ENCODE data around the gene IQGAP2. TPM values are rescaled to one million over a fixed set of nuclear protein-coding genes. Genes with fewer than 3 reads are reported as not detected.
"Not testable (repeated sequence)": the region's sequence is repeated elsewhere in the genome, so short reads cannot be mapped to it uniquely, and the experiment has no call there.

Gene IQGAP2
- polyA plus RNA-seq, 4 donors, result 67.9 to 97.7 (median 83.5) TPM

DNA sequence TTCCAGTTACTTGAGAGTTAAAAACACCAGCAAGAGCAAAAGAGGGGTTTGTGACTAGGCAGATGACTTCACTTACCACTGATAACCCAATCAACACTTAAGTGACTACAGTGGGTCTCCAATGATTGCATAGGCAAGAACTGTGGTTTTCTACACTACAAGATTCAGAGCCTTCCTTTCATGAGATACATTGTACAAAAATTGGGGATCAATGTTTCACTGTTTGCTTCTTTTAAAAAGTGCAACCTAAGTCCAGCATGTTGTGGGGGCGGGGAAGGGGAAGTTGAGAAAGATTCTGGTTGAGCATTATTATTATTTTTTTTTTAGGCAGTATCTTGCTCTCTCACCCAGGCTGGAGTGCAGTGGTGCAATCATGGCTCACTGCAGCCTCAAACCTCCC, 3.6 kb downstream of the IQGAP2 start:
- no peak for DNase-seq (ENCODE audit: low read depth in 4 of 4, low spot score in 3 of 4)

DNA sequence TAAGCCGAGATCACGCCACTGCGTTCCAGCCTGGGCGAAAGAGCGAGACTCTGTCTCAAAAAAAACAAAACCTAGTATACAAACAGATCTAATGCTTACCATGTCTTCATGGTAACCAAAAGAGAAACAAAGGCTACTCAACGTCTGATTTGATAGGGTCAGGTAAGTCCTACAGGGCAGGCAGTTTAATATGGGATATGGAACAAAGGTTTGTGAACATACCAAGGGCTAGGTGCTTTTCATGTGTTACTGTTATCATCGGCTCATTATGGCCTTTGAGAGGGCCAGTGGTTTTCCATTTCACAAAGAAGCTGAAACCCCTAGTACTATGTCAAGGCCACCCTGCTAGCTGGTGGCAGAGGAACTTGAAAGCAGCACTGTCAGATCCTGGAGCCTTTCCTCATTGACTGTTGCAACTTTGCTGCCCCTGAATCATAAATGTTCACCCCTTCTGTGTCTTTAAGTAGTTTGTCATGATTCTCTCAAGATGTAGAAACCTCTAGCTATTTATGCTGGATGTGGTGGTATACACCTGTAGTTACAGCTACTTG, 5.1 kb downstream of the IQGAP2 start:
- DNase-seq (ENCODE audit: low read depth in 4 of 4, low spot score in 3 of 4), result no peak

DNA sequence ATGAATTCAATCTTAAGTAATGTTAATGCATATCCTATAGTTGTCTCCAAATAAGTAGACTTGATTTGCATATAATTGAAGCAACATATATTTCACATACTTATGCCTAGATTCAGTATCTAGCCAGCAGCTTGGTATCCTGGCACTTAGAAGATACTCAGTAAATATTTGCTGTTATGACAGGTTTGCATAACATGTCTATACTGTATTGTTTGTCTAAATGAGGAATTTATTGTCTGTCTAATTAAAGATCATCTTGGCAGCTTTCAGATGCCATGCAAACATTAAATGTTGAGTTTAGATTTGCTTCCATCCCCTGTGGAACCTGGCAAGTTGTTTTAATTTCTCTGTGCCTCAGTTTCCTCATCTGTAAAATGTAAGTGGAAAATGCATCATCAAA, 9.4 kb downstream of the IQGAP2 start:
- no peak for DNase-seq (ENCODE audit: low read depth in 4 of 4, low spot score in 3 of 4)

DNA sequence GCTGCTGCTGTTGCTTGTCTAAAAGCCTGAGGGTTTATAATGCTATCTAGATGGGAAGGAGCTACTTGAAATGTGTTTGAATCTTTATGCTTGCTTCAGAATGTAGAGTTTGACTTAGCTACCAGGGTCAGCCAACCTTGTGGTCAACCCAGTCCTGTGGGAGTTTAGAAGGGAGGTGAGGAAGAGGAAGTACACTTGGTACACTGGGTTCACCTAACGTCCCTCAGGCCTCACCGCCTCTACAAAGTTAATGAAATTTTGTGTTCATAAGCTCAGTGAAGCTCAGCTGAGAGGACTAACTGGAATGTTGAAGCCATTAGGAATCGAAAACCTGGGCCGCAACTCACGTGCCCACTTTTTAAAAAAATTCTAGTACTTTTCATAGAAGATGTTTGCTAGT, 10.7 kb downstream of the IQGAP2 start:
- no peak for DNase-seq (ENCODE audit: low read depth in 4 of 4, low spot score in 3 of 4)

DNA sequence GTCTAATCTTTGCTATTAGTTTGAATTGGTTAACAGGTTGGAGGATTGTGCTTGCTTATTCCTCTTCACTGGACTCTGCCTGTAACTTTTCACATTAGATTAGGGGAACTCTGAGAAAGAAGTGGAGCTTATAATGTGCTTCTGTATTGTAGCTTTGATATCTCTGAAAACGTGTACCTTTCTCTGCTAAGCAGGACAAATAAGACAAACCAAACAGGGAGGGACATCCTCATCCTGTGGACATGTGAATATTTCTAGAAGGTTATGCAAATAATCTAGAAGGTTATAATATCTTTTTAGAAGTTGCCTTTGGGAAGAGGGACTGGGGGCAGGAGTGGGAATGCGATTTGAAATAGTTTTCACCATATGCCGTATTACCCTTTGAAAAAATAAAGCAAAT, 11.7 kb downstream of the IQGAP2 start:
- no peak for DNase-seq (ENCODE audit: low read depth in 4 of 4, low spot score in 3 of 4)

DNA sequence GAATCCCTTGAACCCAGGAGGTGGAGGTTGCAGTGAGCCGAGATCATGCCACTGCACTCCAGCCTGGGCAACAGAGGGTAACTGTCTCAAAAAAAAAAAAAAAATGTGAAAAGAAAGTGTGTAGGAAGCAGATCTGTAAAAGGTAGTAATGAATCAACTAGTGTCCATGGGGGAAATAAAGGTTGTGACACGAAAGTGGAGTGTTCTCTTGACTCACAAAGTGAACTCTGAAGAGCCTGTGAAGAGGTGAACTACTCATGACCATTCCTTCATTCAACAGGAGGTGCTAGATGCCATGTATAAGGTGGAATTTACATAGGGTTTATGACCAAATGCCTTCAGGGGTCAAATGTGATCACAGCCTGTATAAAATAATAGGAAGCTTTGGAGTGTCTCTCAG, 12.8 kb downstream of the IQGAP2 start:
- DNase-seq (ENCODE audit: low read depth in 4 of 4, low spot score in 3 of 4), result no peak

DNA sequence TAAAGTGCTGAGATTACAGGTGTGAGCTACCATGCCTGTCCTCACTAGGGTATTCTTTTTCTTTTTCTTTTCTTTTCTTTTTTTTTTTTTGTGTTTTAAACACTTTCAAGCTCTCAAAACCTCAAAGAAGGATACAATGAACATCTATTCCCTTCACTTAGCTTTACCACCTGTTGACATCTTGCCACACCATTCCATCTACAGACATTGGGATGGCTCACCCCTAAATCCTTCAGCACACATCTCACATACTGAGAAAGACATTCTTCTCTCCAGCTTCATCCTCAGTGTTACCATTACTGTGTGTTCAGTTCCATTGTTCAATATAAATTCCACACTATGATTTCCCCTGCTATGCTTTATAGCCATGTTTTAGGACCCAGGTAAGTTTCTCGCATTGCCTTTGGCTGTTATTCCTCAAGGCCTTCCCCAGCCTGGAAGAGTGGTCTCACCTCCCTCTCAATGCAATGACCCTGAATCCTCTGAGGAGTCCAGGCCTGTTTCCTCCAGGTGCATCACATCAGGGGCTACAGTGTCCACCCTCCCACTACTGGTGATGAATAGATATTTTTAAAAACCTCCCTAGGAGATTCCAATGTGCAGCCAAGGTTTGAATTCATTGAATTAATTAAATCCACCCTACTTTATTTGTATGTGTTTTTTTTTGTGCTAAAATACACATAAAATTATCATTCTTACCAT, 16.7 kb downstream of the IQGAP2 start:
- peak in 1 of 4 donors; percentile 44 for DNase-seq (ENCODE audit: low read depth in 4 of 4, low spot score in 3 of 4)

DNA sequence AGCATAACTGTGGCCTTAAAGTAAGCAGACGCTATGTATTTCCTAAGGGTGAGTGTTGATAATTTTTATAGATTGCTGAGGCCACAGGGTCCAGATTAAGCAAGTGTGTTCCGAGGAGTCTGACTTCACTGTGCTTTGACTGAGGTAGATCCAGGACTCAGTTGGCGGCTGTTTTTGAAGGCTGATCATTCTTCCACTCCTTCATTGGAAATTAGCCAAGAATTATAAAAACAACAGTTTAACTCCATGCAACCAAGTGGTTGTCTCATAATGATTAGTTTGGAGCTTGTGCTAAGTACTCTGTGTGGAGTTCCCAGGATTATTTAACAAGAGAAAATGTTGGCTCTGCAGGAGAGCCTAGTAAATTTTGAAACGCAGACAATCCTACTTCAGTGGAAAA, 19.1 kb downstream of the IQGAP2 start:
- no peak for DNase-seq (ENCODE audit: low read depth in 4 of 4, low spot score in 3 of 4)

DNA sequence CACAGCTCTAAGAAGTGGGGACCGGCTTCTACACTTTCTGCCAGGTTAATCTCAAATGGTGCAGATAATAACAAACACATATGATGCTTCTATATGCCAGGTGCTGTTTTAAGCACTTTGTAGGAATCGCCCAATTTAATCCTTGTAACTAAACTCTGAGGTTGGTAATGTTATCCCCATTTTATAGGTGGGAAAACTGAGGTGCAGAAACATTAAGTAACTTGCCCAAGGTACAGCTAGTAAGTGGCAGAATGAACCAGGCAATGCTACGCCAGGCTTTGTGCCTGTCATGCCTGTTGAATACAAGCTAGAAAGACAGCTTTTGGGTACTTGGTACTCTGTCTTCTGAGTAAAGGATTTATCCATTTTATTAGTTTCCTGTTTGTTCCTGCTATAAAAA, 19.7 kb downstream of the IQGAP2 start:
- no peak for DNase-seq (ENCODE audit: low read depth in 4 of 4, low spot score in 3 of 4)

DNA sequence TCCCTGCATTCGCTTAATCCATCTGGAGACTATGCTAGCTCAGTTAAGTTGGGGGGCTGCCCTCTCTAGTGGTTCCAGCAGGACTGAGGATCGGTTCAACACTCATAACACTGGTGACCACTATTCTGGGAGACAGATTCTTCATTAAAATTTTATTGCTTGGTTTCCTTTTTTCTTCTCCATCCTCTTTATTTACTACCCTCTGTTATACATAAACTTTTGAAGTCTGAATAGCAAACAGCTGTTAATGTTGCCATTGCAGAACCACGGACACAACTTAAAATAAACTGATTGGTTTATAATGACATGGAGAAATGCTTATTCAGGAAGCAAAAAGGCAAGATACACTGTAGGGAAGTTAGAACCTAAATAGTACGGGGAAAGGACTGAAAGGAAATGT, 22.1 kb downstream of the IQGAP2 start:
- peak in 1 of 4 donors; percentile 45 for DNase-seq (ENCODE audit: low read depth in 4 of 4, low spot score in 3 of 4)

DNA sequence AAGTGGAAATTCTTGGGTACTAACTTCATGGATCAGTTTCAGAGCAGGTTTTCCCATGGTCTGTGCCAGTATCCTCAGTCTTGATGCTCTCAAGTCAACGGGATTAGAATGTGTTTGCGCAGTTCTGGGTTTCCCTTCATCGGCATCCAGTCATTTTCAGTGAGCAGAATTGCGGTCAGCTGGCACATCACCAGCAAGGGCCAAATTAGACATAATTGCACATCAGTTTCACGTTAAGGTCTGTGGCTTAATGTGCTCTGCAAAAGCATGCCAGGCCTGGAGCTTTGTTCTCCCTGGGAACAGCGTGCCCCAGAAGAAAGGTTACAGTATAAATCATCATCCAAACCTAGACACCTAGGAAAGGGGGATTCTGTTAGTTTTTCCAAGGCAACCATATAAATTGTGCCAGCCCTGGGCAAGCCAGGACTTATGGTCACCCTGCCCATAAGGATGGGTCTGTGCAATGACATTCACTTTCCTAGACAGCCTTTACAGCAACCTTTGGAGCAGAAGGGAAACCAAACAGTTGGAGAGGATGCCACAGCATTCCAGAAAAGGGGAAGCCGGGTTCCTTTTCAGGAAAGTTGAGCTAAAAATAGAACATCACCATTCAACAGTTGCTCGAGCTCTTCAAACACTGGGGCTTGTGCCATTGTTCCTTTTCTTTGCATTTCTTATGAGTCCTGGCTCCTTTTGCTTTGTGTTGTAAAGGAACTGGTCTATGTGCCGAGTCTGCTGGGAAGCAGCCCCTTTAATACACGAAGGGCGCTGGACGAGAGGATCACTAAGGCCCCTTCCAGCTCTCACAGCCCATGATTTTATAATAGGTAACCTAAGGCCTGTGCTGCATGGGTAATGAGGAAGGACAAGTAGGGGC, 23.1 kb downstream of the IQGAP2 start:
- DNase-seq (ENCODE audit: low read depth in 4 of 4, low spot score in 3 of 4), result no peak

DNA sequence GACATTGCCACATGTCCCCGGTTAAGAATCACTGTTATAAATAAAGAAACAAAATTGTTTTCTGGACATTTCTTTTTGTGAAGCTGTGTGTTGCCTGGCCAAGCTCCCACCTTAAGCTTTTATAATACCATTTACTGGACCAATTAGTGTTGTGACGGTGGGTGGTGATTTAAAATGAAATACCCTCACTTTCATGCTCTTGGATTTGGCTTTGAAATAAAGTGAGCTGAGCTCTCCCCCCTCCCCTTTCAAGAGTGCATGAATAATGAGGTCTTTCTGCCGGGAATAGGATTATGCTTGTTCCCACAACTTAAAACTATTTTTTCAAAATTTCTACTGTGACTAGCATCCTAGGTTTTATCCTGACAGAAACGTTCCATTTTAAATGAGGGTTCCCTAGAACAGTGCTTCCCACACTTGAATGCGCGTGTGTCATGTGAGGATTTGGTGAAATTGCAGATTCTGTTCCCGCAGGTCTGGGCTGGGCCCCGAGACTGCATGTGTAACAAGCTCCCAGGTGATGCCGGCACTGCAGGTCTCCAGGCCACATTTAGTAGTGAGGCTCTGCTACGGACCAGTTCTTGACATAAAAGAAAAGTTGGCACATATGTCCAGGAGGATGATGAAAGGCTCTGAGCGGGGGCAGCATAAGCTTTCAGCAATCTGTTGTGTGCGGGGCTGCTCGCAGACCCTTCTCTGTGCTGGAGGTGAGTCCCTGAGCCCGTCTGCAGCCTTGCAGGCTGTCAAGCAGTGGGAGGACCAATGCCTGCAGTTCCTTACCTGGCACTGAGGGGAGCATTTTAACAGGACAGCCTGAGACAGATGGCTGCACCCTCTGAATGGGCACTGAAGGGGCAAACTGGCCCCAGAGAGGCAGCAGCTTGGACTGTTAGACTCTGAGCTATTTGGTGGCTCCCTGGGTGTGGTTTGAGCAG, 24.4 kb downstream of the IQGAP2 start:
- no peak for DNase-seq (ENCODE audit: low read depth in 4 of 4, low spot score in 3 of 4)

DNA sequence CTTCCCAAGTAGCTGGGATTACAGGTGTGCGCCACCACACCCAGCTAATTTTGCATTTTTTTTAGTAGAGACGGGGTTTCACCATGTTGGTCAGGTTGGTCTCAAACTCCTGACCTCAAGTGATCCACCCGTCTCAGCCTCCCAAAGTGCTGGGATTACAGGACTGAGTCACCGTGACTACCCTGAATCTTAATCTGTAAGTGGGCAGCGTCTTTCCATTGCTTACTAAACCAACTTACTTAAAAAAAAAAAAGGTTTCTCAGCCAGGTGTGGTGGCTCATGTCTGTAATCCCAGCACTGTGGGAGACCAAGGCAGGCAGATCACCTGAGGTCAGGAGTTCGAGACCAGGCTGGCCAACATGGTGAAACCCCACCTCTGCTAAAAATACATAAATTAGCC, 25.5 kb downstream of the IQGAP2 start:
- DNase-seq (ENCODE audit: low read depth in 4 of 4, low spot score in 3 of 4), result not testable (repeated sequence)

DNA sequence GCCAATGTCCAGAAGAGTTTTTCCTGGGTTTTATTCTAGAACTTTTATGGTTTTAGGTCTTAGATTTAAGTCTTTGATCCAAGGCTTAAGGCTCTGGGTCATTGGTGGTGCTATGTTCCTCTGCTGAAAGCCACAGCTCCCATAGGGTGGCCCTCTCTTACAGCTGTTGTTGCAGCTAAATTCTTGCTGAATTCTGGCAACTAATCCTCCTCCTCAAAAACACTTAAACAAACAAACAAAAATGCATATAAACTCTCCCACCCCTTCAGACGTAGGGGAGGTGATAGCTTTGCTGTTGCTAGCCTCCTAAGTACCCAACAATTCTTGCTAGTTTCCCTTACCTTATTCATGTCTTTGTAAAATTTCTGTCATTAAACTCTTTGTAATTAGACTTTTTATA, 30.2 kb downstream of the IQGAP2 start:
- no peak for DNase-seq (ENCODE audit: low read depth in 4 of 4, low spot score in 3 of 4)

DNA sequence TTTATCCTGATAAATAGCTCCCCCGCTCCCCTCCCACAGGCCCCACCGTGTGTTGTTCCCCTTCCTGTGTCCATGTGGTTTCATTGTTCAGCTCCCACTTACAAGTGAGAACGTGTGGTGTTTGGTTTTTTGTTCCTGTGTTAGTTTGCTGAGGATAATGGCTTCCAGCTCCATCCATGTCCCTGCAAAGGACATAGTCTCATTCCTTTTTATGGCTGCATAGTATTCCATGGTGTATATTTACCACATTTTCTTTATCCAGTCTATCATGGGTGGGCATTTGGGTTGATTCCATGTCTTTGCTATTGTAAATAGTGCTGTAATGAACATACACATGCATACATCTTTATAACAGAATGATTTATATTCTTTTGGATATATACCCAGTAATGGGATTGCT, 34.4 kb downstream of the IQGAP2 start:
- DNase-seq (ENCODE audit: low read depth in 4 of 4, low spot score in 3 of 4), result not testable (repeated sequence)

DNA sequence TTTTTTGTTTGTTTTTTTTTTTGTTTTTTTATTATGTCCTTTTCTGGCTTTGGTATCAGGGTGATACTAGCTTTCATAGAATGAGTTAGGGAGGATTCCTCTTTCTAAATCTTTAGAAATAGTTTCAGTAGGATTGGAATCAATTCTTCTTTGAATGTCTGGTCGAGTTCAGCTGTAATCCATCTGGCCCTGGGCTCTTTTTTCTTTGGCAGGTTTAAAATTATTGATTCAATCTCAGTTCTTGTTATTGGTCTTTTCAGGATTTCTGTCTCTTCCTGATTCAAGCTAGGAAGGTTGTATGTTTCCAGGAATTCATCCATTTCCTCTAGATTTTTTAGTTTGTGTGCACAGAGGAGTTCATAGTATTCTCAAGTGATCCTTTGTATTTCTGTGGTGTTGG, 34.9 kb downstream of the IQGAP2 start:
- no peak for DNase-seq (ENCODE audit: low read depth in 4 of 4, low spot score in 3 of 4)

DNA sequence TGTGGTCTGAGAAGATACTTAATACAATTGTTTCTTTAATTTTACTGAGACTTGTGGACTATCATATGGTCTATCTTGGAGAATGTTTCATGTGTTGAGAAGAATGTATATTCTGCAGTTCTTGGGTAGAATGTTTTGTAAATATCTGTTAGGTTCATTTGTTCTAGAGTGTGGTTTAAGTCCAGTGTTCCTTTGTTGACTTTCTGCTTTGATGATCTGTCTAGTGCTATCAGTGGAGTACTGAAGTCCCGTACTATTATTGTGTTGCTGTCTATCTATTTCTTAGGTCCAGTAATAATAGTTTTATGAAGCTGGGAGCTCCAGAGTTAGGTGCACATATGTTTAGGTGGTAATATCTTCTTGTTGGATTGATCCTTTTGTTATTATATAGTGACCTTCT, 36.1 kb downstream of the IQGAP2 start:
- no peak for DNase-seq (ENCODE audit: low read depth in 4 of 4, low spot score in 3 of 4)

DNA sequence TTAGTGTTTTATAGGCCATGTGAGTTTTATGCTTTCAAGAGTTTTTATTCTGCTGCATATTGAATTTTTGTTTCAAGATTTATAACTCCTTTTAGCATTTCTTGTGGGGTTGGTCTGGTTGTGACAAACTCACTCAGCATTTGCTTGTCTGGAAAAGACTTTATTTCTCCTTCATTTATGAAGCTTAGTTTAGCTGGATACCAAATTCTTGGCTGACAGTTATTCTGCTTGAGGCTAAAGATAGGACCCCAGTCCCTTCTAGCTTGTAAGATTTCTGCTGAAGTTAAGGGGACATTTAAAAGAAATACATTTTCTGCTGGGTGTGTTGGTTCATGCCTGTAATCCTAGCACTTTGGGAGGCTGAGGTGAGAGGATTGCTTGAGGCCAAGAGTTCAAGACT, 36.8 kb downstream of the IQGAP2 start:
- no peak for DNase-seq (ENCODE audit: low read depth in 4 of 4, low spot score in 3 of 4)

DNA sequence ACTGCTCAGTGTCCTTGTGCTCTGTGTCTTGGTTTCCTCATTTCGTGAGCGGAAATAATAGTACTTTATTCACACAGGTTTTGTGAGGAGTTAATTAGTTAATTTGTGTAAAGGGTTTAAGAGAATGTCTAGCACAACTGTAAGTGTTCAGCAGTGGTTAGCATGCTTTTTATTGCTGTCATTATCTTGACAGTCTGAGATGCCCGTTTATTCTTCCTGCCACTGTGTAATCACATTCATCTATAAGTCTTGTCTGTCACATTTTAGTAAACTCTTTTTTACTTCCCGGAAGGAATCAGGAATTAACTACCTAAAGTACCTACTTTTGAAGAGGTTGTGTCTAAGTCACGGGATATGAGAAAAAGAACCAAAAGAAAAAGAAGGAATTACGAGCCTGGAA, 38.0 kb downstream of the IQGAP2 start:
- DNase-seq (ENCODE audit: low read depth in 4 of 4, low spot score in 3 of 4), result no peak

DNA sequence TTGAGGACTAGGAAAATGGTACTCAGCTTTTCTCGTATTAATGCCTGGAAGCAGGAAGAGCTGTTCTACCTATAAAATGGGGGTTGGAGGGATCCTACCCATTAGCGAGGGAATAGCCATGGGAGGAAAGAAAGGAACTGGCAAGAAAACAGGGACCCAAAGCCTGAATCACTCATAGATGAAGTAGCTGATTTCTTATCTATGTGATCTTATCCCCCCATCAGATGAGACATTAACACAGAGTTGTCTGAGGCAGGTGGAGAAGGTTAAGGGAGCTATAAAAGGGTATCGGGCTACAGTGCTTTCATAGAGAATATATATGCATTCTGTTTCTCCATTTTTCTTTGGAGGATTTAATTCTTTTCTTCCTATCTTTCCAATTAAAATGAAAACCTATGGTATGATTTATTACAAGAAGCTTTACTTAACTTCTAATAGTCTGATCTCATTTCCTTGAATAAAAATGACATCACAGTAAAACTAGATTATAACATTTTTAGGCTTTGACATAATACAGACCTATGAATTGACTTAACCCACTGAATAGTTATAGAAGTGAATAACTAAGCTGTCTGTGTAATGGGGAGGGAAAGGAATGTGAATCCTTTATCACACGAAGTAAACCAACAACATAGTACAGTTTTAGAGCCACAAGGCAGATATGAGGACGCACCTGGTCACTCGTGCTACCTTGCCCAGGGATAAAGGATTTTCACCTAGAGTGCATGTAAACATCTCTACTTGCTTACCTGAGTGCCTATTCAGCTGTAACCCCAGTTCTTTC, 39.0 kb downstream of the IQGAP2 start:
- DNase-seq (ENCODE audit: low read depth in 4 of 4, low spot score in 3 of 4), result no peak
